Pancreas (tissue), 10 donors: ENCODE measurements around the gene C3orf20. TPM values are rescaled to one million over a fixed set of nuclear protein-coding genes. Genes with fewer than 3 reads are reported as not detected.
"Not testable (repeated sequence)": the region's sequence is repeated elsewhere in the genome, so short reads cannot be mapped to it uniquely, and the experiment has no call there.

Source experiments
- ATAC-seq, 4 donors: fragments of 200-7000 bp; cut with Tn5 transposase; one replicate each; pipeline versions ENCODE4 v1.8.0 to v1.9.1; 2020; ENCODE audit warnings: mild to moderate bottlenecking in 4 of 4, moderate library complexity in 4 of 4
- DNase-seq, 6 donors: peaks; one replicate each; pipeline ENCODE4 v3.0.0-alpha.2; 2020
- FAIRE-seq: peaks from 2 replicates; lab custom pipeline; 2012; peaks lifted over from hg19 to GRCh38; lab: Jason Lieb, UNC
- H3K27ac ChIP-seq, 4 donors: fragments of 200-600 bp; sonication (generic); 1 replicate in 3 of 4; 2 replicates in 1 of 4; pipeline versions ENCODE4 v1.5.0 to v1.8.0; 2020
- H3K27me3 ChIP-seq, 4 donors: fragments of 200-600 bp; one replicate each; pipeline ENCODE4 v1.8.0; 2021
- H3K36me3 ChIP-seq, 3 donors: fragments of 200-600 bp; sonication (generic) in 1 of 3; one replicate each; pipeline versions ENCODE4 v1.5.0 to v1.8.0; 2020 to 2021
- H3K4me1 ChIP-seq, 3 donors: fragments of 200-600 bp; one replicate each; pipeline ENCODE4 v1.8.0; 2021
- H3K4me3 ChIP-seq, 4 donors: fragments of 200-600 bp; sonication (generic) in 2 of 4; one replicate each; pipeline versions ENCODE4 v1.5.0 to v1.8.0; 2020 to 2021
- H3K9me3 ChIP-seq, 4 donors: fragments of 200-600 bp; one replicate each; pipeline ENCODE4 v1.8.0; 2021
- WGBS, 2 donors: extraction: QIAGEN DNeasy Blood & Tissue Kit; methylation state at CpG; one replicate each; pipeline ENCODE4 v1.1.7; 2013; 5-methylcytosine and 5-hydroxymethylcytosine counted together
- intact Hi-C, 3 donors: fragments of 100-400 bp; cut with DNase I; formaldehyde crosslinking; loops; one replicate each; pipeline versions ENCODE4 v1.11.1 to v1.14.2; 2022
- polyA plus RNA-seq, 2 donors: library from polyadenylated mRNA; stranded (reverse); fragments of 200-250 nt; gene quantifications; one replicate each; pipeline ENCODE4 v1.2.3, GENCODE V29; 2013
- total RNA-seq, 6 donors: library from RNA; stranded (reverse); fragmentation: NEBNext Ultra II Directional in 4 of 6; extraction: Animal tissue kit (Norgen Biotek cat#: 25700) in 4 of 6; gene quantifications; one replicate each; pipeline versions ENCODE4 v1.2.1 to v1.2.4, GENCODE V29; 2021 to 2023
- TF ChIP-seq, protein P1 (sequence below), 4 donors: fragments of 200-600 bp; sonication (generic) in 3 of 4; IDR thresholded peaks; one replicate each; pipeline versions ENCODE4 v1.5.0 to v1.8.0; 2021; ENCODE audit warnings: antibody characterized with exemption in 4 of 4
- donor health status: healthy with polysubstance abuse.
- donor health status: DM: no; HTN: no; CAD: no; lungs with moderate emphysema.
- donor health status: DM: no; HTN: no; CAD: no.
- donor health status: control.
- donor health status: control.
- donor health status: Bipolar disorder and iron deficiency.
- donor health status: DM: yes; HTN: yes; CAD: no.
- donor health status: DM: no; HTN: no; CAD: no.
- donor health status: DM: no; HTN: no; CAD: no.
- donor health status: DM: yes; HTN: yes; CAD: no.

C3orf20 gene
- total and polyA plus RNA-seq, 8 donors: 0.02 to 0.12 (median 0.06) TPM; not detected in 3

DNA sequence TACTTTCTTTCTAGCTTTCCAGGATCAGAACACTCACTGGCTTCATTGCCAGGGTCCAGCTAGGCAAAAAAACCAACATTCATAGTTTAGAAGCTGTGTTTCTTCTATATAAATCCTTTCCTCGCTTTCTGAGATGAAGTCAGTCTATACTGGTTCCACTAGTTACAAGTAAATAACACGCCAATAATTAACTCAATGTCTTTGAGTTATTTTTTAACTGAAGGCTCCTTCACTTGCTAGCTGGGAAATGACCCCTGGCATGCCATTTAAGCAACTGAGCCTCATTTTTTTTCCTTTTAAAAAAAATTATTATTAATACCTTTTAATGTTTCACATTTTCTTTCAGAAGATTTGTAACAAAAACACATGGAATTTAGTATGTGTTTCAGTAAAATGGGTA is 25.5 kb upstream of the C3orf20 start:
- Histone ChIP-seq H3K4me3 (no peak overlapping the region), H3K27me3 (no peaks in the 10 kb centered on the region), H3K4me1 (peaks cover 31 to 39% (median 35%) of the 10 kb centered on the region in 3 donors), H3K36me3 (no peaks in the 10 kb centered on the region), H3K27ac (peak overlapping the region in 3 of 4 donors; percentile 4 to 37 (median 31)), H3K9me3 (no peaks in the 10 kb centered on the region)
- 10 to 12% methylated on average over 2 of the region's 2 CpGs for WGBS, 2 donors
- ATAC-seq (no peak), FAIRE-seq (no peak), DNase-seq (no peak)
- TF ChIP-seq, protein P1, sequence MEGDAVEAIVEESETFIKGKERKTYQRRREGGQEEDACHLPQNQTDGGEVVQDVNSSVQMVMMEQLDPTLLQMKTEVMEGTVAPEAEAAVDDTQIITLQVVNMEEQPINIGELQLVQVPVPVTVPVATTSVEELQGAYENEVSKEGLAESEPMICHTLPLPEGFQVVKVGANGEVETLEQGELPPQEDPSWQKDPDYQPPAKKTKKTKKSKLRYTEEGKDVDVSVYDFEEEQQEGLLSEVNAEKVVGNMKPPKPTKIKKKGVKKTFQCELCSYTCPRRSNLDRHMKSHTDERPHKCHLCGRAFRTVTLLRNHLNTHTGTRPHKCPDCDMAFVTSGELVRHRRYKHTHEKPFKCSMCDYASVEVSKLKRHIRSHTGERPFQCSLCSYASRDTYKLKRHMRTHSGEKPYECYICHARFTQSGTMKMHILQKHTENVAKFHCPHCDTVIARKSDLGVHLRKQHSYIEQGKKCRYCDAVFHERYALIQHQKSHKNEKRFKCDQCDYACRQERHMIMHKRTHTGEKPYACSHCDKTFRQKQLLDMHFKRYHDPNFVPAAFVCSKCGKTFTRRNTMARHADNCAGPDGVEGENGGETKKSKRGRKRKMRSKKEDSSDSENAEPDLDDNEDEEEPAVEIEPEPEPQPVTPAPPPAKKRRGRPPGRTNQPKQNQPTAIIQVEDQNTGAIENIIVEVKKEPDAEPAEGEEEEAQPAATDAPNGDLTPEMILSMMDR (IDR thresholded peaks at IDR 0.05): no peak
- intact Hi-C loops: no loop called here

DNA sequence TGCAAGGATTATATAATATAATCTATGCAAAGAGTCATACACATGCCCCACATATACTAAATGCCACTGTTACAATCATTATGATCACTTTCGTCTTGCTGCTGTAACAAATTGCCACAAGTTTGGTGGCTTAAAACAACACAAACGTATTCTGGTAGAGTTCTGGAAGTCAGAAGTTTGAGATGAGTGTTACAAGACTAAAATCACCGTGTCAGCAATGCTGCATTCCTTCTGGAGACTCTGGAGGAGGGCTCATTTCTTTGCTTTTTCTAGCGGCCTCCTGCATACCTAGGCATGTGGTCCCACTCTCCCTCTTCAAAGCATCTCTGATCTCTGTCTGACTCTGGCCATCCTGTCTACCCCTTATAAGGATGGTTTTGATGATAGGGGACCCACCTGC is 24.7 kb upstream of the C3orf20 start:
- Histone ChIP-seq H3K27me3 (no peaks in the 10 kb centered on the region), H3K9me3 (no peaks in the 10 kb centered on the region), H3K4me1 (peaks cover 31 to 39% (median 35%) of the 10 kb centered on the region in 3 donors), H3K36me3 (peaks cover 0 to 2% (median 0%) of the 10 kb centered on the region in 3 donors), H3K27ac (peak overlapping the region in 1 of 4 donors; percentile 31), H3K4me3 (no peak overlapping the region)
- WGBS, 2 donors: 85 to 88% methylated on average over 4 of the region's 4 CpGs
- DNase-seq (no peak), ATAC-seq (no peak), FAIRE-seq (no peak)
- intact Hi-C loops: no loop called here
- TF ChIP-seq, protein P1 (IDR thresholded peaks at IDR 0.05): no peak

- 0% methylated on average over 47 of the region's 47 CpGs for WGBS, 2 donors
- H3K4me3 ChIP-seq: peak within 1 kb of the TSS; percentile 73 to 95 (median 78)
- ATAC-seq: peak; percentile 96 to 99 (median 98)
- H3K4me1 ChIP-seq: peaks cover 31 to 39% (median 35%) of the 10 kb centered on the region in 3 donors
- intact Hi-C loops: no loop called here
- H3K27me3 ChIP-seq: no peaks in the 10 kb centered on the region
- peak; percentile 97 for FAIRE-seq
- H3K27ac ChIP-seq: peak within 1 kb of the TSS; percentile 58 to 87 (median 81)
- TF ChIP-seq, protein P1 (IDR thresholded peaks at IDR 0.05): no peak
- DNase-seq: peak; percentile 86 to 99 (median 95)
- peaks cover 0 to 16% (median 8%) of the 10 kb centered on the region in 3 donors for H3K36me3 ChIP-seq
- H3K9me3 ChIP-seq: no peaks in the 10 kb centered on the region
Measured at GRCh38 chr3:14651440-14652251, 23.3 kb upstream of the C3orf20 start, which contains the start of gene CCDC174. Gene CCDC174, plus strand, starts transcription at chr3:14651762. Its CDS starts 75 bp downstream, at chr3:14651837.

- H3K27ac ChIP-seq, H3K9me3 ChIP-seq, DNase-seq, H3K27me3 ChIP-seq, intact Hi-C loops, ATAC-seq, FAIRE-seq: not testable (repeated sequence)
- Histone ChIP-seq H3K4me3 (peak overlapping the region; percentile 73 to 95 (median 78)), H3K36me3 (peaks cover 0 to 22% (median 8%) of the 10 kb centered on the region in 3 donors), H3K4me1 (peaks cover 31 to 39% (median 35%) of the 10 kb centered on the region in 3 donors)
- WGBS, 2 donors: 74% methylated on average over 21 of the region's 21 CpGs
Measured at GRCh38 chr3:14652360-14652907, 22.5 kb upstream of the C3orf20 start.

GRCh38 chr3:14657579-14657978 is 17.4 kb upstream of the C3orf20 start:
- intact Hi-C loops: no loop called here
- Histone ChIP-seq H3K27me3 (no peaks in the 10 kb centered on the region), H3K9me3 (no peaks in the 10 kb centered on the region), H3K27ac (no peak overlapping the region), H3K4me3 (no peak overlapping the region), H3K36me3 (peaks cover 4 to 72% (median 31%) of the 10 kb centered on the region in 3 donors), H3K4me1 (peaks cover 13 to 17% (median 17%) of the 10 kb centered on the region in 3 donors)
- FAIRE-seq (no peak), DNase-seq (no peak), ATAC-seq (no peak)
- TF ChIP-seq, protein P1 (IDR thresholded peaks at IDR 0.05): no peak
- 87 to 90% methylated on average over 2 of the region's 2 CpGs for WGBS, 2 donors
